ENCODE results near the gene KLHL11.
A peak's percentile ranks its signal among the peaks of the same experiment; 100 is the strongest.
"Not testable (repeated sequence)": the region's sequence is repeated elsewhere in the genome, so short reads cannot be mapped to it uniquely, and the experiment has no call there.

The KLHL11 gene

DNA sequence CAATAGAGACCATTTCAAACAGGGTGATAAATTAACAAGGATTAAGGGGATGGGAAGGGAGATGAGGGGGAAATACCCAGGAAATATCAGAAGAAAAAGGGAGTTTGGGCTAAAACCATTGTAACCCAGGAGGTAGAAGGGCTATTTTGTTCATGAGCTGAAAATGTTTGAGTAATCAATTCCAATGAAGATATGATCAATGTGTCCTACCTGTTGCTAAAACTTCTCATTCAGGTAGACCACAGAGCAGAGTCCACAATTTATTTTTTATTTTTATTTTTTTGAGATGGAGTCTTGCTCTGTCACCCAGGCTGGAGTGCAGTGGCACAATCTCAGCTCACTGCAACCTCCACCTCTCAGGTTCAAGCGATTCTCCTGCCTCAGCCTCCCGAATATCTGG, 25.8 kb downstream of the KLHL11 start:
- not testable (repeated sequence) for FAIRE-seq; DNase-seq (ENCODE audit: insufficient read length, low spot score)

DNA sequence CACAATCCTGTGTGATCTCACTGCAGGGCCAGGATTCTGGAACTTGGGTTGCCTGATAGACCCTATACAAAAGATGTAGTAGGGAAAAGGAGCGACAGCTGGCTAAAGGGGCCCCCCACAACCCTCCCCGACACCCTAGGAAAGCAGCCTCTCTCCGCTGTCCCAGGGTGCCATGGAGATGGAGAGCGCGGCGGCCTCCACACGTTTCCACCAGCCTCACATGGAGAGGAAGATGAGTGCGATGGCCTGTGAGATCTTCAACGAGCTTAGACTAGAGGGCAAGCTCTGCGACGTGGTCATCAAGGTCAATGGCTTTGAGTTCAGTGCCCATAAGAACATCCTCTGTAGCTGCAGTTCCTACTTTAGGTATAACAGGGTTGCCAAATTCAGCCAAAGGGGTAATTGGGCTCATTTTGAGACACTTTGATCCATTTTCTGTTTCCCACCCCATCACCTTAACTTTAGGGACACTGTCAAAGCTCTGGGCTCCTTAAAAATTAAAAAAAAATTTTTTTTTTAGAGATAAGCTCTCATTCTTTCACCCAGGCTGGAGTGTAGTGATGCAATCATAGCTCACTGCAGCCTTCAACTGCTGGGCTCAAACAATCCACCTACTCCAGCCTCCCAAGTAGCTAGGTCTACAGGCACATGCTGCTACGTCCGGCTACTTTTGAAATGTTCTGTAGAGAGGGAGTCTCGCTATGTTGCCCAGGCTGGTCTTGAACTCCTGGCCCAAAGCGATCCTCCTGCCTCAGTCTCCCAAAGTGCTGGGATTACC, 27.3 kb downstream of the KLHL11 start, which contains the start of gene KLHL10:
Gene KLHL10 (plus strand): TSS at position 65 of the 778 bp plus-strand sequence. CDS start 108 bp downstream, at position 173.
- no peak for DNase-seq (ENCODE audit: insufficient read length, low spot score)
- no peak for FAIRE-seq

DNA sequence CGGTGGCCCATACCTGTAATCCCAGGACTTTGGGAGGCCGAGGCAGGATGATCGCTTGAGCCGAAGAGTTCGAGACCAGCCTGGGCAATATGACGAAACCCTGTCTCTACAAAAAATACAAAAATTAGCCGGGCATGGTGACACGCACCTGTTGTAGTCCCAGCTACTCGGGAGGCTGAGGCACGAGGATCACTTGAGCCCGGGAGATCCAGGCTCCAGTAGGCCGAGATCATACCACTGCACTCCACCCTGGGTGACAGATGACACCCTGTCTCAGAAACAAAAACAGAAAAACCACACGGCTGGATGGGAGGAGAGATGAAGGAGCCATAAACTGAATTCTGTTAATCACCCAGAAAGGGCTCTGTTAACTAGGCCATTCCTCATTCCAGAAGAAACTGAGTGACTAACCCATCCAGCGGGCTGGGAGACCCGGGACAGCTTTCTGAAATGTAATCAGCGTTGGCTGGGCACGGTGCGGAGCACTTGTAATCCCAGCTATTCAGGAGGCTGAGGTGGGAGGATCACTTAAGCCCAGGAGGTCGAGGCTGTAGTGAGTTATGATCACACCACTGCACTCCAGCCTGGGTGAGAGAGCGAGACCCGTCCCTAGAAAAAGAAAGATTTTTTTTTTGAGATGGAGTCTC, 28.6 kb downstream of the KLHL11 start:
- DNase-seq (ENCODE audit: insufficient read length, low spot score) (no peak), FAIRE-seq (no peak)

DNA sequence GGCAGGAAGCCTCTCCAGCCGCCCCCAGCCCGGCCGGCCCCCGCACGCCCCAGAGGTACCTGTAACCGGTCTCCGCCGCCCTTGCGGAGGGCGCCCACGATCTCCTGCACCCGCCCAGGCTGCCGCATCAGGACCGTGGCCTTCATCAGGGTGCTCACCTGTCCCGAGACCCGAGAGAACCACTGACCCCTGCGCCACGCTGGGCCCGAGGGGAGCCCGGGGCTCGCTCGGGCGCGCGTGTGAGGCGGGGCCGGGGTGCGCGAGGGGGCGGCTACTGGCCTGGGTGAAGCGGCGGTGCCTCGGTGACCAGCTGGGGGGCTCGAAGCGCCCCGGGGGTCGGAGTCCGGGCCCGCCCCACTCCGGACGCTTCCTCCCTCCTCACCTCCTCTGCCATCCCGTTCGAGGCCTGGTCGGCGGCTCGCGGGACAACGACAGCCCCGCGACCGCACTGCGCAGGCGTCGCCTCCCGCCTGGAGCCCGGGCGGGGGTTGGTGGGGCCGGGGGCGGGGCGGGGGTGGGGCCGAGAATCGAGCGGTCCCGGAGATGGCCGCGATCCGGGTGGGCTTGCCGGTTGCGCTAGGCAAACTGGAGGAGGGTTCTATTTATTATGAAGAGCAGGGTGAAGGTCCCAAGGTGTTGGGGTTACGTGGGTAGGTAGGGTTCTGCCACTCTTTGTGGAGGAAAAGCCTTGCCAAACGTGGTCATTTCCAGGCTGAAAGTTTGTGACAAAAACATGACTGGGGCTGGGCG, 29.2 kb downstream of the KLHL11 start, which contains the start of gene NT5C3B:
Gene NT5C3B (minus strand): TSS at position 433 of the 750 bp plus-strand sequence. CDS start 39 bp downstream, at position 394.
- FAIRE-seq (peak; percentile 45), DNase-seq (ENCODE audit: insufficient read length, low spot score) (peak; percentile 83)

DNA sequence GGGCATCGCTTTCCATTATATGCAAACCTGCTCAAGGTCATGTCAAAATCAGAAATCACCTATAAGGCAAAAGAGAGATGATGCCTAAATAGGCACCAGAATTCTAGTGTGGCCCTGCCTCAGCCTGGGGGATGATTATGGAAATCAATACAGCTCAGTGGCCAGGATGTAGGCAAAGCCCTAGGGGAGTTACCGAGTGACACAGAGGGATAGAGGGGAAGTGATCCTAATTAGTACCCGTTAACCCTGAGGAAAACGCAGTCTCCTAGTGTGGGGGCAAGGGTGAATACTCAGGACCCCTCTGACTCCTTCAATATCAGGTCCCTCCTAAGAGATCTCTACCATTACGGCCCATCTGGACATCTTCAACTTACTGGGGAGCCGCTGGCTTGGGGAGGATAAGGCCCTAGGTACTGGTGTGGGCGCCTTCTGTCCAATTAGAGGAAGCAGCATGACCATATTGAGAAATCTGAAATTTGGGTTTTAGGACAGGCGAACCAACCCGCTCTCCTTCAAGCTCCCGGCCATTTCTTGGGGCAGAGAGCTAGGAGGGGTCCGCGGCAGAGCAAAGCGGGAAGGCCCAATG, 29.9 kb downstream of the KLHL11 start:
- FAIRE-seq = no peak

DNA sequence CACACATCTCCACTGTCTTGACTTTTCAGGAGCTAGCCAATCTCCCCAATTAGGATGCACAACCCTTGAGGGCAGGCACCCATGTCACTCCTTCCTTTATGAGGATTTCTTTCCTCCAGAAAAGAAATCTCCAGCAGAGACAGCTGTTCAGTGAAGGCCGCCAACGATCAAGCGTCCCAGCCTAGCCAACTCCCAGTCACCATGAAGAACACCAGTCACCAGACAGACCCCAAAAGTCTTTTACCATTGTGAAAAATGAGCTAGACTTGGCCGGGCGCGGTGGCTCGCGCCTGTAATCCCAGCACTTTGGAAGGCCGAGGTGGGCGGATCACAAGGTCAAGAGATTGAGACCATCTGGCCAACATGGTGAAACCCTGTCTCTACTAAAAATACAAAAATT, 35.3 kb downstream of the KLHL11 start:
- FAIRE-seq; DNase-seq (ENCODE audit: insufficient read length, low spot score): not testable (repeated sequence)

More for the DNA sequence above, 29.9 kb downstream of the KLHL11 start:
- no peak for DNase-seq (ENCODE audit: insufficient read length, low spot score)

DNA sequence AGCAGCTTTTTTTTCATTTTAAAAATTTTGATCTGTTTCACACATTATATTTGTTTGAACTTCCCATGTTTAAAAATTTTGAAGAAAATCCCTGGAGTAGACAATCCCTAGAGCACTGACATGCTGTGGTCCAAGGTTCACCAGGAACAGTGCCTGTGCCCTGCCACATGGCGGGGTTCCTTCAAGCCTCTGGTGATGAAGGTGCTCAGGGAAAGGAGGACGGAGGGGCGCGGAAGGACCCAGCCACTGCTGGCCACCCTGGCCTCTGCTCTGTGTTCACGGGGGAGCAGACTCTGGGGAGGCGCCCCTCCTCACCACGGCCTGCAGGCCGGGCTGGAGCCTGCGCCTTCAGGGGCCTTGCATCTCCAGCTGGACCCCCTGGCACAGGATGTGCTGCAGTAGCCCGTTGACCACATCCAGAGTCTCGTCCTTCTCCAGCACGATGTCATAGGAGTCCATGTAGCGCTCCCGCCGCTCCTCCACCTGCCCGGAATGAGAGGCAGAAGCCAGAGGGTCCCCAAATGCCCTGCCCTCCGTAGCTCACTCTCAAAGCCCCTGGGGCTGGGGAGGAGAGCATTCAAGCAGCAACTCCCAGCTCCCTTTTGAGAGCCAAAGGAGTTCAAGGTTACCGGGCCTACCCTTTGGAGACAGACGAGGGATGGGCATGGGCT, 39.9 kb downstream of the KLHL11 start:
- FAIRE-seq (no peak), DNase-seq (ENCODE audit: insufficient read length, low spot score) (no peak)

DNA sequence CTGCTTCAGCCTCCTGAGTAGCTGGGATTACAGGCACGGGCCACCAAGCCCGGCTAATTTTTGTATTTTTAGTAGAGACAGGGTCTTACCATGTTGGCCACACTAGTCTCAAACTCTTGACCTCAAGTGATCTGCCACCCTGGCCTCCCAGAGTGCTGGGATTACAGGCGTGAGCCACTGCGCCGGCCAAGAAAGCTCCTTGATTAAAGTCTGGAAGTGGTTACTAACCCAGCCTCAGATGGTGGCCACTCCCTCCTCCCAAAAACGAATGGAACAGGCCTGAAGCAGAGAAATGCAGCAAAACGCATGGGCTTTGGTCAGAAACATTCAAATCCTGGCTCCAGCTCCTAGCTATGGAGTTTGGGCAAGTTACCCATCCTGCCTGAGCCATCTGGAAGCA, 41.1 kb downstream of the KLHL11 start:
- FAIRE-seq = no peak
- DNase-seq (ENCODE audit: insufficient read length, low spot score) = no peak

DNA sequence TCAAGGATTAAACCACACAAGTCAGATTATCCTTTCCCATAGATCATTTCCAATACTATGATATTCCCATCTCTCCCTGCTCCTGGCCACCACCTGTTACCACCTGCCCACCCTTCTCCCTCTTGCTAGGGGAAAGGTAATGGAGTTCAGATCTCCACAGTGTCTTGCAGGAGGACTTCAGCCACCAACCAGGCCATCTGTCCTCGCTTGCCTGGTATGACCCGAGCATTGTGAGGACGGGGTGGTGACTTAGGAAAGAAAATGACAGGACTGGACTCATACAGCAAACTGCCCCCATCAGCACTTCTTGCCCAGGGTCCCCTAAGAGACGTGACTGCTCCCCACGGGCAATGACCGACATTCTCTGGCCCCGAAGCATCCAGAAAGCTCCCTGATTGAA, 41.6 kb downstream of the KLHL11 start:
- no peak for FAIRE-seq

DNA sequence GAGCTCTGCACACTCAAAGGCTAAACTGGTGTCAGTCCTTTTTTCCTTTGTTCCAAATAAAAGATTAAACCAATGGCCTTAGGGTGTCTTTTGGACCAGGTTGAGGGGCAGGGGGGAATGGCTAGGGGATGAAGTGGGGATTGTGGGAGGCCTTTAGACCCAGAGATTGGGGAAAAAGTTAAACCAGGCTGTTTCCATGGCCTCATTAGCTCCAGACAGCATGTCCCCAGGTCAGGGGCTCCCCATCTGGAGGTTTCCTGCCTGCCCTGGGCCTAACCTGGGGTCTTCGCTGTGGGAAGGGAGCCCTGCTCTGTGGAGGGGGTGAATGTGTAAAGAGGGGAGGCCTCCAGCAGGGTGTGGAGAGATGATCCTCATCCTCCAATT, 42.1 kb downstream of the KLHL11 start:
- FAIRE-seq (no peak), DNase-seq (ENCODE audit: insufficient read length, low spot score) (no peak)

More for the DNA sequence above, 41.6 kb downstream of the KLHL11 start:
- no peak for DNase-seq (ENCODE audit: insufficient read length, low spot score)

DNA sequence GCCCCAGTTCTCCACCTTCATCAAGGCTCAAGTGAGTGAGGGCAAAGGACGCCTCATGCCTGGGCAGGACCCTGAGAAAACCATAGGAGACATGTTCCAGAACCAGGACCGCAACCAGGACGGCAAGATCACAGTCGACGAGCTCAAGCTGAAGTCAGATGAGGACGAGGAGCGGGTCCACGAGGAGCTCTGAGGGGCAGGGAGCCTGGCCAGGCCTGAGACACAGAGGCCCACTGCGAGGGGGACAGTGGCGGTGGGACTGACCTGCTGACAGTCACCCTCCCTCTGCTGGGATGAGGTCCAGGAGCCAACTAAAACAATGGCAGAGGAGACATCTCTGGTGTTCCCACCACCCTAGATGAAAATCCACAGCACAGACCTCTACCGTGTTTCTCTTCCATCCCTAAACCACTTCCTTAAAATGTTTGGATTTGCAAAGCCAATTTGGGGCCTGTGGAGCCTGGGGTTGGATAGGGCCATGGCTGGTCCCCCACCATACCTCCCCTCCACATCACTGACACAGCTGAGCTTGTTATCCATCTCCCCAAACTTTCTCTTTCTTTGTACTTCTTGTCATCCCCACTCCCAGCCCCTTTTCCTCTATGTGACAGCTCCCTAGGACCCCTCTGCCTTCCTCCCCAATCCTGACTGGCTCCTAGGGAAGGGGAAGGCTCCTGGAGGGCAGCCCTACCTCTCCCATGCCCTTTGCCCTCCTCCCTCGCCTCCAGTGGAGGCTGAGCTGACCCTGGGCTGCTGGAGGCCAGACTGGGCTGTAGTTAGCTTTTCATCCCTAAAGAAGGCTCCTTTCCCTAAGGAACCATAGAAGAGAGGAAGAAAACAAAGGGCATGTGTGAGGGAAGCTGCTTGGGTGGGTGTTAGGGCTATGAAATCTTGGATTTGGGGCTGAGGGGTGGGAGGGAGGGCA, 42.7 kb downstream of the KLHL11 start:
- FAIRE-seq = no peak
- no peak for DNase-seq (ENCODE audit: insufficient read length, low spot score)

DNA sequence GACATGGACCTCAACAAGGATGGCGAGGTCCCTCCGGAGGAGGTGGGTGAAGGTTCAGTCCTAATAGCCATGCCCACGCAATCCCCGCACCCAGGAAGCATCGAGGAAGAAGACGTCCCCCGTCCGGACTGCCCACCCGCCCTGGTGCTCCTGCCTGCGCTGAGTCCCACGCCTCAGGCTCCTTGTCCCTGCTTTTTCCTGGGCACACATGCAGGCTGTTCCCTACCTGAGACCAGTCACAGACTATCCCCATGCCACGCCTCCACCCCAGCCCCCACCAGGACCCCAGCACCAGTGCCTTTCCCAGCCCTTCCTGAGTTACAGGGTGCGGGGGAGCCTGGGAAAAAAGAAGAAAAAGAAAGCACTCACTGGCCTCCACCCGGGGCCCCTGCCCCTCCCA, 43.4 kb downstream of the KLHL11 start:
- no peak for DNase-seq (ENCODE audit: insufficient read length, low spot score)
- FAIRE-seq = no peak

DNA sequence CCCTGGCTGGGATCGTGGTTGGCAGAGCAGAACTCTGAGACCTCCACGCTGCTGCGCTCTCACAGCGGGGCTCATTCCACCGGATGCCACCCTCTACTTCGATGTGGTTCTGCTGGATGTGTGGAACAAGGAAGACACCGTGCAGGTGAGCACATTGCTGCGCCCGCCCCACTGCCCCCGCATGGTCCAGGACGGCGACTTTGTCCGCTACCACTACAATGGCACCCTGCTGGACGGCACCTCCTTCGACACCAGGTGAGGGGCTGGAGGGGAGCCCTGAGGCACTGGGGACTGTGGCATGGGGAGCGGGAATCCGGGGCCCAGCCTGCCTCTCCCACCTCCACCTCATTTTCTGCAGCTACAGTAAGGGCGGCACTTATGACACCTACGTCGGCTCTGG, 47.2 kb downstream of the KLHL11 start:
- FAIRE-seq (no peak), DNase-seq (ENCODE audit: insufficient read length, low spot score) (no peak)

DNA sequence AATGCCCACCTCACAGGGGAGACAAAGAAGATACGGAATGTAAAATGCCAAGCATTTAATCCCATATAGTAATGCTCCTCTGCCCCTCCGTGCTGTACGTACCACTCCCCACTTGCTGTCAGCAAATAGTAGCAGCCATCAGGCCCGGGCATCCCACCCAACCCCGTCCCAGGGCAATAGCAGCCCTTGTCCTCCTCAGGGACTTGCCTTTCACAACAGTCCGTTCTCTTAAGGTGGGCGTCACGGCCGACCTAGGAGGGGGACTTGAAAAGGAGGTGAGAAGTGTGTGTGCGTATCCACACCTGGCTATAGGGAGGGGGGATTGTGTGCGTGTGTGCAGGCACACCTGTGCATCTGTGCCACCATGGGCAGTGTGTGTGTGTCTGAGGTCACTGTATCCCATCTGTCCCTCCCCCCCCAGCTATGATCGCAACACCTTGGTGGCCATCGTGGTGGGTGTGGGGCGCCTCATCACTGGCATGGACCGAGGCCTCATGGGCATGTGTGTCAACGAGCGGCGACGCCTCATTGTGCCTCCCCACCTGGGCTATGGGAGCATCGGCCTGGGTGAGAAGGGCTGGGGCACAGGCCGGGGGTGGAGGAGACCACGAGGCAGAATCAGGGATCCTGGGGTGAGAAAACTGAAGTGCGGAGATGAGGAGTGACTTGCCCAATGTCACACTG, 48.4 kb downstream of the KLHL11 start:
- DNase-seq (ENCODE audit: insufficient read length, low spot score) = no peak
- FAIRE-seq = no peak

DNA sequence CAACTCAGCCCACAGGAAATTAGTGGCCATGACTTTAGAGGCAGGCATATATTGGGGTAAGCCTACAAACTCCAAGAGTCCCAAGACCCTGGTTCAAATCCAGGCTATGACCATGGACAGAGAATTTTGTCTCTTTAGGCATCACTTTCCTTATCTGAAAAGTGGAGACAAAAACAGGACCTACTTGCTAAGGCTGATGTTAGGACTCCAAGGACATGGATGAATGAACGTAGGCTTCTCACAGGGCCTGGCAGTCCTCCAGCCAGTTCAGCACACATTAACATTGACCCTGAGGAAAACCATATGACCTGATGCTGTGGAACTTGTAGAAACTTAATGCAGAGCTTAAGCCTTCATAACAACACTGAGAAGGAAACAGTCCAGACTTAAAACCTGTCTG, 51.0 kb downstream of the KLHL11 start:
- FAIRE-seq (no peak), DNase-seq (ENCODE audit: insufficient read length, low spot score) (no peak)

DNA sequence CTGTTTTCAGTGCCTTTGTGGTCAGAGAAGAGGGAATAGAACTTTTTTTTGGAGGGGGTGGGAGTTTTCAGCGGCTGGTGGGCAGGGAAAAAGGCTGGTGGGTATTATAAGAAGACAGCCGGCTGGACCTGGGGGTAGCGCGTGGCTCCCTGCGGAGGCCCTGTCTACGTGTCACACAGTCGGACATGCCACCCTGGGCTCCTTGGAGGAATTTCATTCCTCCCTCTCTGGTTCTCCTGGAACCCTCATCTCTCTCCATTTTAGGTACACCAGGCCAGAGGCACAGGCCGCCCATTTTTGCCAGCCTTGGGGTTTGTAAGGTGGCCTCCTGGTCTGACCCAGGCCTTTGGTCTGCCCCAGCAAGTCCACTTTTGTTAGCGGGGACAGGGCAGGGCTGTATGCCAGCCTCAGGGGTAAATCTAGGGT, 51.5 kb downstream of the KLHL11 start:
- DNase-seq (ENCODE audit: insufficient read length, low spot score) (no peak), FAIRE-seq (no peak)

DNA sequence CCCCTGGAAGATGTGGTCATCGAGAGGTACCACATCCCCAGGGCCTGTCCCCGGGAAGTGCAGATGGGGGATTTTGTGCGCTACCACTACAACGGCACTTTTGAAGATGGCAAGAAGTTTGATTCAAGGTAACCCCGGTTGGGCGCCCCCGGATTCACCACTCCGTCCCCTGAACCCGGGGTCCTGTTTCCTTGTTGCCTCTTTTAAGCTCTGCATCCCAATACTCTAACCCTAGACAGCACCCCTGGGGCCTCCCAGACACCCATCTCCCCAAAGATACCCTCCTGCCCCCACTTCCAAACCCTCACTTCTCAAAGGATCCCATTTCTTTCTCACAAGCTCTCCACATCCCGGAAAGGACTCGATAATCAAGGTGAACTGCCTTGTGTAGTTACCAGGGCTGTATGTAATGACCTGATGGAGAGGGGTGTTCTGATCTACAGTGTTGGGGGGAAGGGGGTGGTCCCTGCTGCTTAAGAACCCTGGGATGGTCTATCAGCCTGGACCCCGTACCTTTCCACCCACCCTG, 52.0 kb downstream of the KLHL11 start:
- FAIRE-seq (no peak), DNase-seq (ENCODE audit: insufficient read length, low spot score) (no peak)

DNA sequence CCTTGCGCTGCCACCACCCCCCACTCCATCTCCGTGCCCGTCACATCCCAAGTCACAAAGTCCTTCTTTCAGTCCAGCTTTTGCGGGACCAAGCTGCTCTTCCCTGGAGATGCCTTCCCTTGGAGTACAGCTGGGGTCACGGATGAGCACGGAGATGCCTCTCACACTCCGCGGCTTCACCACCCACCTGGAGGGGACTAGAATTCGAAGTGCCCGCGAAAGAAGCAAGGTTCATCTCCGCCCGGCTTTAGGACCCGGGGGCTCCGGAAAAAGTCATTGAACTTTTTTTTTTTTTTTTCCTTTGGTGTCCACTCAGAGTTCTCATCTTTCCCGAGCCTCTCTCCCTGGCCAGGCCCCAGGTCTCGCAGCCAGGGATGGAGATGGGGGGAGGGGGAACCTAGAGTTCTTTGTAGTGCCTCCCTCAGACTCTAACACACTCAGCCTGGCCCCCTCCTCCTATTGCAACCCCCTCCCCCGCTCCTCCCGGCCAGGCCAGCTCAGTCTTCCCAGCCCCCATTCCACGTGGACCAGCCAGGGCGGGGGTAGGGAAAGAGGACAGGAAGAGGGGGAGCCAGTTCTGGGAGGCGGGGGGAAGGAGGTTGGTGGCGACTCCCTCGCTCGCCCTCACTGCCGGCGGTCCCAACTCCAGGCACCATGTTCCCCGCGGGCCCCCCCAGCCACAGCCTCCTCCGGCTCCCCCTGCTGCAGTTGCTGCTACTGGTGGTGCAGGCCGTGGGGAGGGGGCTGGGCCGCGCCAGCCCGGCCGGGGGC, 52.7 kb downstream of the KLHL11 start, which contains the start of gene FKBP10:
Gene FKBP10 (plus strand): TSS at position 624 of the 771 bp plus-strand sequence. CDS start 31 bp downstream, at position 655.
- peak; percentile 41 for DNase-seq (ENCODE audit: insufficient read length, low spot score)
- no peak for FAIRE-seq

All from GM19239 (cell line).